HG02571 (cell line): ENCODE results near the gene ADRA2A.

Experiments
- ATAC-seq: cut with Tn5 transposase; IDR thresholded peaks from one replicate; pipeline ENCODE4 v1.9.1; 2021; ENCODE audit warnings: mild to moderate bottlenecking, moderate library complexity; ENCODE audit not compliant: unreplicated experiment

The ADRA2A gene

DNA sequence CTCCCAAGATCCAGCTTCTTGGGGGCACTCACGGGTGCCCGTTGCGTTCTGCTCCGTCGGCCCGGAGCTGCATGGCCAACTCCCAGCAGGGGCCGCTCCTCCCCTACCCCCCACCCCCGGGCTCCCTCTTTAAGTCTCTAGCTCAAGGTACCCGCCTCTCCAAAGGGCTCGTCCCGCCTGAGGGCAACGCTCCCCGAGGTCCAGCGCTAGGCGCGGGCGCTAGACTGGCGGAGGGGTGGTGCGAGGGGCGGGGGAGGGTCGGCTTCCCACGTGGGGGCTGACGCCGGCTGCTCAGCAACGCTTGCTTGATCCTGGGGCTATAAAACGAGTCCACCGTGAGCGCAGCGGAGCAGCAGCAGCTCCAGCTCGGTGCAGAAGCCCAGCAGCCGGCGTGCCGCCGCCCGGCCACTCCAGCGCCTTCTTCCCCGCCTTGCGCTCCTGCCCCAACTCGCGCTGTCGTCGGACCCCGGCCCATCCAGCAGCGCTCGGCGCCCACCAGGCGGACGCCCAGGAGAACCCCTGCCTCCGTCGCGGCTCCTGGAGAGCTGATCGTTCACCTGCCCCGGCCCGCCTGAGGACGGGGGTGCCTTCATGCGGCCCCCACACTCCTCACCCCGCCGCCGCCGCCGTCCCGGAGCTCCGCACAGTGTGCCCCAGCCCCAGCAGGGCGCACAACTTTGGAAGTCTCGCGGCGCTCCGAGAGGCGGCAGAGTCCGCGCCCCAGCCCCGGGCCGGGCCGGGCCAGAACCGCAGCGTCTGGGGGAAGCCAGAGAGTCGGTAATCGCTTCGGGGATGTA is at the start of gene ADRA2A:
TSS of gene ADRA2A (plus strand) at position 348 of the 797 bp plus-strand sequence. CDS start 968 bp downstream, outside the sequence.
- no peak for ATAC-seq

DNA sequence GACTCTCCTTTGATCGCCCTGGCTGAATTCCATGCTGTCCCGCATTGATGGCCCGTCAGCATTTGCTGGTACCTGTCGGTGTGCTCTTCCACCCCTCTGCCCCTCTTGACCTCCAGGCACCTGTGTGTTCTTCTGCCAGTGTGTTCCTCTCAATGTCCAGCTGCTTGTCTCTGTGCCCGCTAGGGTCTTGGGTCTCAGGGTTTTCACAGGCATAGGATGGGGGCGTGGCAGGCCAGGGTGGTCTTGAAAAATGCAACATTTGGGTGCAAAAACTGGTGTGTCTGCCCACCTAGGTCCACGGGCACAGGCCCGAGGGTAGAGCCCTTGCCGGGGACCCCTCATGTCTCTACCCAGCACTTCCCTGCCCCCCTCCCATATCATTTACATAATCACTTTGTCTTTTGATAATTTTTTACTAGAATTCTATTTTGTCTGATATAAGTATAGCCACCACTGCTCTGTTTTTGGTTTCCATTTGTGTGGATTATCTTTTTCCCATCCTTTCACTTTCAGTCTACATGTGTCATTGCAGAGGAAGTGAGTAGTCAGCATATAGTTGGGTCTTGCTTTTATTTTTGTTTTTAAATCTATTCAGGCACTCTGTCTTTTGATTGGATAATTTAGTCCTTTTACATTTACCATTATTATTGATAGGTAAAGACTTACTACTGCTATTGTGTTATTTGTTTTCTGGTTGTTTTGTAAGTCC is 46.6 kb upstream of the ADRA2A start:
- ATAC-seq = no peak

DNA sequence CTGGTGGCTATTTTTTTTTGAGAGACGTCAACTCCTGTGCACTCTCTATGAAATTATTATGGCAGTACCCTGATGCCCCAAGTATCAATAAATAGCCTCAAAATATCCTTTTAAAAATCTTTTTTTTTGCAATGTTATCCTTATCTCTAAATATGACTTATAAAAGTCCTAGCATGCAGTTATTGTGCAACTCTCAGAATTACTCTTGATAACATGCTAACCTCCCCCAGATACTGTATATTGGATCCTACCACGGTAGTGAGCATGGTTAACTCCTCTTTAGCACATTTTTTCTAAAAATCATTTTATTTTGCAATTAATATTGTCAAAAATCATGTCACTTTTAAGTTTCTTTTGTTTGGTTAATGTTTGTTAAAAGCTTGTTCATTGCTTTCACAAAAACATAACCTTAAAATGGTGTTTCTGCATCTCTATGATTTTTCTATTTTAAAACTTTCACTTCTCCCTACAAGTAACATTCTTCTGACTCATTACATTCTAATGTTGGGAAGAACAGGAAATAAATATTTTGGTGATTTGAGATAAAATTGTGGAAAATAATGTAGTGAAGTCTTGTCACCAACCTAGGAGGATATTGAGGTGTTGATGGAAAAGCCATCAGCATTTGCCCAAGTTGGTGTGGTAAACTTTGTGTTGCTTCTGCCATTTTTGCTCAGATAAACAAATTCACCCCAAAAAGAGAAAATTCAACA is 42.1 kb upstream of the ADRA2A start:
- no peak for ATAC-seq

DNA sequence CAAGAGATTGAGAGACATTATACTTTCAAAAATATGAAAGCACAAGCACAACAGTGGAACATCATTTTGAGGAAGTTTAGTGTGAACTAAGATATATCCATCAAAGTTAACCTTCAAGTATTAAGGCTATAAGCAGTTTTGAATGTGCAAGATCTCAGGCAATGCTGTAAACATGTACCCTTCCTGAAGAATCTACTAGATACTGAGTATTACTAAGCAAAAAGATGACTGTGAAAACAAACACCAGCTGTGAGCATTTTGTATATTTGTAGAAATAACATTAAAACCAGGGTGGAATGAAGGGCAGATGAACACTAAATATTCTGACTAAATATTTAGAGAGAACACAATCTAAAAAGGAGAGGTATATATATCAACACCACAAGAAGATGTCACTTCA is 41.3 kb upstream of the ADRA2A start:
- ATAC-seq = no peak

DNA sequence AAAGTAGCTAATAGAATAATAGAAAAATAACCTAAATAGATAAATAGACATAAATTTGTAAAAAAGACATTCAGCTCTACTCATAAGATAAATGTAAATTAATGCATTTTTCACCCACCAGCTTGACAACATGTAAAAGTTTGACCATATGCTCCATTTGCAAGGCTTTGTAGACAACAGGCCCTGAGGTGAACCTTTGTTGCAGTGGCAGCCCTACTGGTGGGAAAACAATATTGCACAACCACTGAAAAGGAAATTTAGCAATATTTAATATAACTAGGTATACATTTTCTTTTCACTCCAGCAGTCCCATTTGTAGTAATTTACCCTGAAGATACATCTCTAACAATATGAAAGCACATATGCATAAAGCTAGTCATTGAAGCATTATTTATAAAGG is 39.0 kb upstream of the ADRA2A start:
- ATAC-seq = no peak

DNA sequence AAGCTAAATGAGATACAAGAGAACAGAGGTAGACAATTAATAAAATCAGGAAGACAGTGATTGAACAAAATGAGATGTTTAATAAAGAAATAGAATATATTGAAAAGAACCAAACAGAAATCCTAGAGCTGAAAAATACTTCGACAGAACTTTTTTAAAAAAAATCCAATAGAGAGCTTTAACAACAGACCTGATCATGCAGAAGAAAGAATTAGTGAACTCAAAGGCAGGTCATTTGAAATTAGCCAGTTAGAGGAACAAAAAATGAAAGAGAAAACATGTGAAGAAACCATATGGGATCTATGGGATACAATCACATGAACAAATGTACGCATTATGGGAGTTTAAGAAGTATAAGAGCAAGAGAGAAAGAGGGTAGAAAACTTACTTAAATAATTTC is 37.3 kb upstream of the ADRA2A start:
- ATAC-seq = no peak

DNA sequence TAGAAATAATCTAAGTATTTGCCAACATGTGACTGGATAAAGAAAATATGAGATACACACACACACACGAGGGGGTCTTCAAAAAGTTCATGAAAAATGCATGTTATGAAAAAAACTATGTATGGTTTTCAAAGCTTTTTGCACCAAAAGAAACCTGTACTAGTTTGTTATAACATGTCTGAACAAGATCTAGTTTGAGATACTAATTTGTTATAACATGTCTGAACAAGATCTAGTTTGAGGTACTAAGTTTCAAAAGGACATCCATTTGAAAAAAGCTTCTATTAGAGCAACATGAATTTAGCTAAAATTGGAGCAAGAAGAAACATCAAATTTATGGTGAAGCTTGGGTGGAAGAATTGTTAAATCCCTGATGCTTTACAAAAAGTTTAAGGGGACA is 19.8 kb upstream of the ADRA2A start:
- ATAC-seq = no peak

DNA sequence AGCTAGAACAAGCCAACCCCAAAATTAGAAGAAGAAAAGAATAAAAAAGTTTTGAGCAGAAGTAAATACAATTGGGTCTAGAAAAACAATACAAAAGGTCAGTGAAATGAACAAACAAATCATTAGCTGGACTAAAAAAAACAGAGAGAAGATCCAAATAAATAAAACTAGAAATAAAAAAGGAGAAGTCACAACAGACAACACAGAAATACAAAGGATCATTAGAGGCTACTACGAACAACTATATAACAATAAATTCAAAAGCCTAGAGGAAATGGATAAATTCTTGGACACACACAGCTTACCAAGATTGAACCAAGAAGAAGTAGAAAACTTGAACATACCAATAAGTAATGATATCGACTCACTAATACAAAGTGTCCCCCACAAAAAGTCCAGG is 13.4 kb upstream of the ADRA2A start:
- ATAC-seq = no peak

DNA sequence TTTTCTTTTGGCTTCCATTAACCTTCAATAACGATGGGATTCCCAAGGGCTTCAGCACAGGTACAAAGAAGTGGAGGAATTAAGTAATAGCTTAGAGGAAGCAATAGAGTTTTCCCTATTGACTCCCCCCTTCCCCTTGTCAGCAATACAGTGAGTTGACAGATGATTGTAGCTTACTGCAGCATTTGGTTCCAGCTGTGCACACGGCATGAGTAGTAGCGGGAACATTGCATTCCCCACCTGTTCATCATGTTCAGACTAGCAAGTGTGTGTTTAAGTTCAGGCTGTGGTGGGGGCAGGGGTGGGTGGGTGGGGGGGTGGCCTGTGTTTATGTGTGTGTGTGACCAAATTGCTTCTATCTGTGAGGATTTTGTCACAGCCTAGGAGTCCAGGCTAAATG is 4.6 kb upstream of the ADRA2A start:
- ATAC-seq = no peak

DNA sequence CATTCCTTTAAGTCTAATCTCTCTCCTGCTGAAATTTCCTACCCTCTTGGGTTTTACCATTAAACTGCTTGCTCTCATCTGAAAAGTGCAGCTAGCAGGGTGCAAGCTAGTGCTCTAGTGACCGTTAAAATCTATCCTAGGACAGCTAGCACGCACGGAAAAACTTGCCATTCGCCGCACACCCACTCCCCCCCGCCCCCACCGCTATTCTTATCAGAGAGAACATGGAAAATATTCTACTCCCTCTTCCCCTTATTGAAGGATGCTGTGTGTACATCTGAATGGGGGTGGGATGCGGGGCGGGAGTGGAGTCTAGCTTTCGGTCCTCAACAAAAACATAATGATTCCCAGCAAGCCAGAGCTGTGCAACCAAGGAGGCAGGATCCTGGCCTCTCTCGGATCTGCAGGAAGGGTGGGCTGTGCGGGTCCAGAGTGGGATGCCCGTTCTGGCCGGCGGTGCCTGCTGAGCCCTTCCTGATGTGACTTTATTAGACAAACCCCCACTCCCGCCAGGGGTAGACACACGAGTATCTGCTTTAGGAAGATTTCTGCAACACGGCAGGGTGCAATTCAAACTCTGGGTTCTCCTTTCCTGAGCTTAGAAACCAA is 1.1 kb upstream of the ADRA2A start:
- peak; percentile 13 for ATAC-seq

DNA sequence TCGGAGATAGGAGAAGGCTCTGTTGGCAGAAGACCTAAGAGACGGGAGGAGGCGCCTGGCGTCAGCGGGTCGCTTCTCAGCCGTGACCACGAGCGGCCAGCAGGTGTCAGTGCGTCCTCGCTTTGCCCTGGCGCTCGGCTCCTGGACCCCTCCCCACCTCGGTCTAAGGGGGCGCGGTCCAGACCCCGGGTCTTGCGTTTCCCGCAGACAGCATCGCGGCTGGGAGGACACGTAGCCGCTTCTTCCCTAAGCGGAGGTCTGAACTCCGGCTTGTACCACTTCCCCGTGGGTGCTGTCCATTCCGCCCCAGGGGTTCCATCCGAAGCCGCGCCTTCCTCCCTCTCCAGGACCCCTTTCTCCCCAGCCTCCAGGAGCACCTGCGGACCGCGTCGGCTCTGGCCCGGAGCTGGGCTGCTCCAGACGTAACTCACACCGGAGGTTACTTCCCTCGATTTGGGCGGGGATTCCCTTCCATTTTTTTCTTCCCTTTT is 593 bp upstream of the ADRA2A start:
- peak; percentile 56 for ATAC-seq

DNA sequence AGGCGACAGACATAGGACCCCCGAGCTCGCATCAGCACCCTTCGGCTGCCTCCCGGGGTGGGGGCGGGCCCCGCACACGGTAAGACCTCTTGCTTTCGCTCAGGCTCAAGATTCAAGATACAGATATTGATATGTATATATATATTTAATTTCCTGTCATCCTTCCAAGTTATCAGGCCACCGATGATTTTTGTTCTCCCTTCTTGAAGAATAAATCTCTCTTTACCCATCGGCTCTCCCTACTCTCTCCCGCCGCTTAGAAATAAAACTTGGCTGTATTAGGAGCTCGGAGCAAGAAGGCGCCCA is 603 bp downstream of the ADRA2A start:
- ATAC-seq = no peak

DNA sequence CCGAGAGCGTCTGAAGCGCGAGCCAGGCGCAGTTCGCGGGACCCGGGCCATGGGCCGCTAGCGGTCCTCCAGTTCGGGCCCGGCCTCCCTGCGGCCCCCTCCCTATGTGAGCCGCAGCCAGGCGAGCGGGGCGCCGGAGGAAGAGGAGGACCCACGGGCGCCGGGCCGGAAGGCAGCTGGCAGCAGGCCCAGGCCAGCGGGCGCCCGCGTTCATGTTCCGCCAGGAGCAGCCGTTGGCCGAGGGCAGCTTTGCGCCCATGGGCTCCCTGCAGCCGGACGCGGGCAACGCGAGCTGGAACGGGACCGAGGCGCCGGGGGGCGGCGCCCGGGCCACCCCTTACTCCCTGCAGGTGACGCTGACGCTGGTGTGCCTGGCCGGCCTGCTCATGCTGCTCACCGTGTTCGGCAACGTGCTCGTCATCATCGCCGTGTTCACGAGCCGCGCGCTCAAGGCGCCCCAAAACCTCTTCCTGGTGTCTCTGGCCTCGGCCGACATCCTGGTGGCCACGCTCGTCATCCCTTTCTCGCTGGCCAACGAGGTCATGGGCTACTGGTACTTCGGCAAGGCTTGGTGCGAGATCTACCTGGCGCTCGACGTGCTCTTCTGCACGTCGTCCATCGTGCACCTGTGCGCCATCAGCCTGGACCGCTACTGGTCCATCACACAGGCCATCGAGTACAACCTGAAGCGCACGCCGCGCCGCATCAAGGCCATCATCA is 1.1 kb downstream of the ADRA2A start:
- ATAC-seq = no peak

DNA sequence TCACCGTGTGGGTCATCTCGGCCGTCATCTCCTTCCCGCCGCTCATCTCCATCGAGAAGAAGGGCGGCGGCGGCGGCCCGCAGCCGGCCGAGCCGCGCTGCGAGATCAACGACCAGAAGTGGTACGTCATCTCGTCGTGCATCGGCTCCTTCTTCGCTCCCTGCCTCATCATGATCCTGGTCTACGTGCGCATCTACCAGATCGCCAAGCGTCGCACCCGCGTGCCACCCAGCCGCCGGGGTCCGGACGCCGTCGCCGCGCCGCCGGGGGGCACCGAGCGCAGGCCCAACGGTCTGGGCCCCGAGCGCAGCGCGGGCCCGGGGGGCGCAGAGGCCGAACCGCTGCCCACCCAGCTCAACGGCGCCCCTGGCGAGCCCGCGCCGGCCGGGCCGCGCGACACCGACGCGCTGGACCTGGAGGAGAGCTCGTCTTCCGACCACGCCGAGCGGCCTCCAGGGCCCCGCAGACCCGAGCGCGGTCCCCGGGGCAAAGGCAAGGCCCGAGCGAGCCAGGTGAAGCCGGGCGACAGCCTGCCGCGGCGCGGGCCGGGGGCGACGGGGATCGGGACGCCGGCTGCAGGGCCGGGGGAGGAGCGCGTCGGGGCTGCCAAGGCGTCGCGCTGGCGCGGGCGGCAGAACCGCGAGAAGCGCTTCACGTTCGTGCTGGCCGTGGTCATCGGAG is 1.8 kb downstream of the ADRA2A start:
- ATAC-seq = no peak

DNA sequence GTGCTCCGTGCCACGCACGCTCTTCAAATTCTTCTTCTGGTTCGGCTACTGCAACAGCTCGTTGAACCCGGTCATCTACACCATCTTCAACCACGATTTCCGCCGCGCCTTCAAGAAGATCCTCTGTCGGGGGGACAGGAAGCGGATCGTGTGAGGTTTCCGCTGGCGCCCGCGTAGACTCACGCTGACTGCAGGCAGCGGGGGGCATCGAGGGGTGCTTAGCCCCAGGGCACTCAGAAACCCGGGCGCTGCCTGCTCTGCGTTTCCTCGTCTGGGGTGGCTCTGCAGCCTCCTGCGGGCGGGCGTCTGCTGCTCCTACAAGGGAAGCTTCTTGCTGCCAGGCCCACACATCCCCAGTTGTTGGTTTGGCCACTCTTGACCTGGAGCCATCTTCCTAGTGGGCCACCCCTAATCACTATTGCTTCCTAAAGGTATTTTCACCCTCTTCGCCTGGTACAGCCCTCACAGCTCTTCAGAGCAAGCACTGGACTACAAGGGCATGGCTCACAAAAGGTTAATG is 2.5 kb downstream of the ADRA2A start:
- no peak for ATAC-seq

DNA sequence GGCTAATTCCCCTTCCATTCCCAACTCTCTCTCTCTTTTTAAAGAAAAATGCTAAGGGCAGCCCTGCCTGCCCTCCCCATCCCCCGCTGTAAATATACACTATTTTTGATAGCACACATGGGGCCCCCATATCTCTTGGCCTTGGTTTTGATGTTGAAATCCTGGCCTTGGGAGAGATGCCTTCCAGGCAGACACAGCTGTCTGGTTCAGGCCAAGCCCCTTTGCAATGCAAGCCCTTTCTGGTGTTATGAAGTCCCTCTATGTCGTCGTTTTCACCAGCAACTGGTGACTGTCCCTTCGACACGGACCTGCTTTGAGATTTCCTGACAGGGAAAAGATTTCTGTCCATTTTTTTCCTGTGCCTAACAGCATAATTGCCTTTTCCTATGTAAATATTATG is 3.0 kb downstream of the ADRA2A start:
- no peak for ATAC-seq

DNA sequence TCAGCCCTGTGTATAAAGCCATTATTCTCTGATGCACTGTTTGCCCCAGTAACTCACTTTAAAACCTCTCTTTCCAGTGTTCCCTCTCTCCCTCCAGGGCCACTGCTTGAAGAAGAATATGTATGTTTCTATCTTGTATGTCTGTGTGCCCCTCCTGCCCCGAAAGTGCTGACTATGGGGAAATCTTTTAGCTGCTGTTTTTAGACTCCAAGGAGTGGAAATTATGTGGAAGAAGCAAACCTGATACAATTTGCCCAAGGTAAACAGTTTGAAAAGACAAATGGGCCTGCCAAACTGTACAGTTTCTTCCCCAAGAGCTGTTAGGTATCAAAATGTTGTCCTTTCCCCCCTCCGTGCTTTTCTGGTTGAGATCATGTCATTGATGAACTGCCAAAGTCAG is 3.4 kb downstream of the ADRA2A start:
- no peak for ATAC-seq

DNA sequence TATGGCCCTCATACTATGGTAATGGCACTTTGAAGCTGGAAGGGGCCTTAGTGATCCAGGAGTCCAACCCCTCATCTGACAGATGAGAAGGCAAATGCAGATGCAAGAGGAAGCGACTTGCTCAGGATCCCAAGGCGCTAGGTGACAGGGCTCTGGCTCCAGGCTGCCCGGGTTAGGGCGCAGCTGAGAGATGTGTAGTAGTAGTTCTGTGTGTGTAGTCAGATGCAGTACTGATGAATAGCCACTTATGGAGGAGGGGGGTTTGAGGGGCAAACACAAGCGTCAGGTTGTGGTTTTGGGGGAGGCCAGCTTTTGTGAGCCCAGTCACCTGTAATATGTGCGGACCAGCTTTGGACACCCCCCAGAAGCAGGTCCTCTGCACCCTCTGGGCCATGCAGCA is 4.8 kb downstream of the ADRA2A start:
- ATAC-seq = no peak

DNA sequence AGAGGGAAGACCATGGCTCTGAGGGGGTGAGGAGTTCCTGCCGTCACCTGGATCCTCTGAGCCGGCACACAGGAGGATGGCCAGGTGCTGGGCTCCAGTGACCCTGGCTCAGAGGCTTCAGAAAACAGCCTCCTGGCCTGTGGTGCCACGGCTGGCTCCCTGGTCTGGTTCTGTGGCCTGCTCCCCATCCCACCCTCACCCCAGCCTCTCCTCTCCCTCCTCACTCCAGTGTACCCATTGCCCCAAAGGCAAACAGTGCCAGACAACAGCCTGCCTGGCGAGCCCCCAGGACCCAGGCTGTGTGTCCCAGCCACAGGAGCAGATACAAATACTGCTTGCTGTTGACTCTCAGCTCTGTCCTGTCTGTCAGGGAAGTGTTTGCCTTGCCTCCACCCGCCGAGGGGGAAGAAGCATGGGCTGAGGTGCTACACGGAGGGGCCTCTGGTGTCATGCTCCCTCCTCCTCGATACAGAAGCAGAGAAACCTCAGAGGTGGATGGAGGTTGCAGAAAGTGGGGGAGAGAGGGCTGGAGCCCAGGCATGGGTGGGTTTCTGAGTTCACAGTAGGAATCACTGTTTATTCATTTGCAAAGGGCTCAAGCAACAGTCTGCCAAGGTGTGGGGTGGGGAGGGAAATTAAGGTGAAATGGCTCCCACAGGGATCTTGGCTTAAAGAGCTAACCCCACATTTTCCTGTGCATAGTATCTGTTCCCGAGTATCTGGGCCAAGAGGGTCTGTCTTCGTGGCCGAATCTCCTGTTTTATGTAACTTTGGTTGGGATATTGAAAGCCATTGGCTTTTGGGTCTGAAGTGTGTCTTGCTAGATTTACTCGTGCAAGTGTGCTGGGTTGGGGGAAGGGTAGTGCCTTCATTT is 5.5 kb downstream of the ADRA2A start:
- no peak for ATAC-seq
